Endothelial cell of umbilical vein (primary cell): Measurements from ENCODE around the gene GSN.

ENCODE experiments used
- CTCF ChIP-seq, 2 donors: IDR thresholded peaks; 1 replicate in 1 of 2; 2 replicates in 1 of 2; pipeline ENCODE4 v1.5.1; 2011; ENCODE audit warnings: low read length in 2 of 2, mild to moderate bottlenecking in 2 of 2, moderate library complexity in 2 of 2, control low read depth in 1 of 2, inconsistent platforms in 1 of 2, low read depth in 1 of 2; ENCODE audit not compliant: insufficient read depth in 1 of 2; ENCODE audit errors: extremely low read depth in 1 of 2
- EZH2 ChIP-seq: IDR thresholded peaks from 2 replicates; pipeline ENCODE4 v1.6.1; 2012; ENCODE audit warnings: borderline replicate concordance, low read depth, mild to moderate bottlenecking, moderate library complexity, low read length, inconsistent platforms; ENCODE audit not compliant: severe bottlenecking
- FOS ChIP-seq: IDR thresholded peaks from 2 replicates; pipeline ENCODE4 v1.6.1; 2011; ENCODE audit warnings: mild to moderate bottlenecking, low read length, moderate library complexity, borderline replicate concordance; ENCODE audit not compliant: insufficient read depth
- MAX ChIP-seq: IDR thresholded peaks from 2 replicates; pipeline ENCODE4 v1.6.1; 2011; ENCODE audit not compliant: insufficient read depth, insufficient read length
- POLR2A ChIP-seq: IDR thresholded peaks from 2 replicates; pipeline ENCODE4 v1.6.1; 2012; ENCODE audit warnings: low read depth, mild to moderate bottlenecking, control low read depth, low read length
- POLR2AphosphoS5 ChIP-seq: IDR thresholded peaks from 2 replicates; pipeline ENCODE4 v1.6.1; 2012; ENCODE audit warnings: low read depth, mild to moderate bottlenecking, control low read depth, low read length, moderate library complexity; ENCODE audit not compliant: insufficient read depth

- no peak for TF ChIP-seq CTCF (IDR thresholded peaks at IDR 0.05; ENCODE audit: extremely low read depth in 1 of 2, insufficient read depth in 1 of 2, low read depth in 1 of 2, low read length in 2 of 2)
- TF ChIP-seq MAX: no peak
- no peak for TF ChIP-seq EZH2
- no peak for TF ChIP-seq POLR2AphosphoS5
- TF ChIP-seq POLR2A: no peak
- no peak for TF ChIP-seq FOS
Observed at GRCh38 chr9:121368138-121368522, 100.2 kb downstream of the GSN start.
